Chondrocyte (in vitro differentiated cells): ENCODE results near the gene TGFB3. TPM values are rescaled to one million over a fixed set of nuclear protein-coding genes. Genes with fewer than 3 reads are reported as not detected.

Source experiments
- DNase-seq: peaks from one replicate; pipeline ENCODE4 v3.0.0; 2021; ENCODE audit warnings: mixed read lengths, low spot score
- H3K27ac Mint-ChIP-seq: one replicate; pipeline ENCODE4 v1.8.0; 2021; ENCODE audit warnings: mild to moderate bottlenecking, moderate library complexity, mixed read lengths; ENCODE audit not compliant: unreplicated experiment
- H3K27me3 Mint-ChIP-seq: 2 replicates; pipeline ENCODE4 v1.8.0; 2021; ENCODE audit warnings: low read depth, mixed read lengths
- H3K36me3 Mint-ChIP-seq: 2 replicates; pipeline ENCODE4 v1.8.0; 2021; ENCODE audit warnings: low read depth, mixed read lengths
- H3K4me1 Mint-ChIP-seq: 2 replicates; pipeline ENCODE4 v1.8.0; 2021; ENCODE audit warnings: low read depth, mild to moderate bottlenecking, mixed read lengths
- H3K4me3 Mint-ChIP-seq: one replicate; pipeline ENCODE4 v1.8.0; 2021; ENCODE audit warnings: mild to moderate bottlenecking, moderate library complexity, mixed read lengths; ENCODE audit not compliant: unreplicated experiment
- H3K9me3 Mint-ChIP-seq: 2 replicates; pipeline ENCODE4 v1.8.0; 2021; ENCODE audit warnings: low read depth, mixed read lengths
- total RNA-seq: library from RNA; stranded (reverse); gene quantifications from 3 replicates; pipeline ENCODE4 v1.2.1, GENCODE V29; 2021
- TF ChIP-seq, protein P1 (sequence below): fragments of 200-600 bp; sonication (generic); IDR thresholded peaks from 2 replicates; pipeline ENCODE4 v1.5.0; 2021; ENCODE audit warnings: antibody characterized with exemption, mild to moderate bottlenecking, moderate library complexity

The TGFB3 gene
- total RNA-seq, 1 donor from 2014 or later: 200 TPM

- Mint-ChIP-seq H3K9me3 (peaks cover 16% of the 10 kb centered on the region), H3K4me3 (no peak overlapping the region), H3K36me3 (peaks cover 40% of the 10 kb centered on the region), H3K27me3 (no peaks in the 10 kb centered on the region), H3K4me1 (peaks cover 17% of the 10 kb centered on the region), H3K27ac (no peak overlapping the region)
- TF ChIP-seq, protein P1, sequence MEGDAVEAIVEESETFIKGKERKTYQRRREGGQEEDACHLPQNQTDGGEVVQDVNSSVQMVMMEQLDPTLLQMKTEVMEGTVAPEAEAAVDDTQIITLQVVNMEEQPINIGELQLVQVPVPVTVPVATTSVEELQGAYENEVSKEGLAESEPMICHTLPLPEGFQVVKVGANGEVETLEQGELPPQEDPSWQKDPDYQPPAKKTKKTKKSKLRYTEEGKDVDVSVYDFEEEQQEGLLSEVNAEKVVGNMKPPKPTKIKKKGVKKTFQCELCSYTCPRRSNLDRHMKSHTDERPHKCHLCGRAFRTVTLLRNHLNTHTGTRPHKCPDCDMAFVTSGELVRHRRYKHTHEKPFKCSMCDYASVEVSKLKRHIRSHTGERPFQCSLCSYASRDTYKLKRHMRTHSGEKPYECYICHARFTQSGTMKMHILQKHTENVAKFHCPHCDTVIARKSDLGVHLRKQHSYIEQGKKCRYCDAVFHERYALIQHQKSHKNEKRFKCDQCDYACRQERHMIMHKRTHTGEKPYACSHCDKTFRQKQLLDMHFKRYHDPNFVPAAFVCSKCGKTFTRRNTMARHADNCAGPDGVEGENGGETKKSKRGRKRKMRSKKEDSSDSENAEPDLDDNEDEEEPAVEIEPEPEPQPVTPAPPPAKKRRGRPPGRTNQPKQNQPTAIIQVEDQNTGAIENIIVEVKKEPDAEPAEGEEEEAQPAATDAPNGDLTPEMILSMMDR: no peak
- DNase-seq: no peak
Observed at GRCh38 chr14:76007379-76007778, 25.6 kb upstream of the TGFB3 start.

DNA sequence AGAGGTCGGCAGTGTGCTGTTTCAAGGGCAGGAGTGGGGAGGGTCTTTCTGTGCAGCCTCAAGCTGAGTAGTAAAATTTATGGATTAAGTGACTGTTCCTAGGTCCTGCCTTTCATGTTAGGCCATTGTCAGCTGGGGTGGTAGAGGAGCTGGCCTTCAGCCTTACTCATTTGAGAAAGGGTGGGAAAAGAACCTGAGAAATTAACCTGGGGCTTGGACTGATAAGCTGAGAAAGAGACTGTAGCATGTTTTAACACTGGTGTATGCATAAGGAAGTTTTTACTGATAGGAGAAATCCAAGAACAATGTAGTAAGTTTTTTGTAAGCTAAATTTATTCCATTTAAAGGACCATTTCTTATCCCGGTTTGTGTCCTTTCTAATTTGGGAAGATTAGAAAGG, 24.5 kb upstream of the TGFB3 start:
- Mint-ChIP-seq H3K9me3 (peaks cover 16% of the 10 kb centered on the region), H3K36me3 (peaks cover 47% of the 10 kb centered on the region), H3K4me3 (no peak overlapping the region), H3K27ac (no peak overlapping the region), H3K4me1 (peaks cover 6% of the 10 kb centered on the region), H3K27me3 (no peaks in the 10 kb centered on the region)
- no peak for DNase-seq
- TF ChIP-seq, protein P1: no peak

- peaks cover 57% of the 10 kb centered on the region for H3K36me3 Mint-ChIP-seq
- no peak overlapping the region for H3K27ac Mint-ChIP-seq
- TF ChIP-seq, protein P1: no peak
- no peak overlapping the region for H3K4me3 Mint-ChIP-seq
- H3K9me3 Mint-ChIP-seq: peaks cover 16% of the 10 kb centered on the region
- H3K4me1 Mint-ChIP-seq: peaks cover under 1% of the 10 kb centered on the region
- H3K27me3 Mint-ChIP-seq: no peaks in the 10 kb centered on the region
- DNase-seq: no peak
Observed at GRCh38 chr14:76002383-76002782, 20.6 kb upstream of the TGFB3 start.

DNA sequence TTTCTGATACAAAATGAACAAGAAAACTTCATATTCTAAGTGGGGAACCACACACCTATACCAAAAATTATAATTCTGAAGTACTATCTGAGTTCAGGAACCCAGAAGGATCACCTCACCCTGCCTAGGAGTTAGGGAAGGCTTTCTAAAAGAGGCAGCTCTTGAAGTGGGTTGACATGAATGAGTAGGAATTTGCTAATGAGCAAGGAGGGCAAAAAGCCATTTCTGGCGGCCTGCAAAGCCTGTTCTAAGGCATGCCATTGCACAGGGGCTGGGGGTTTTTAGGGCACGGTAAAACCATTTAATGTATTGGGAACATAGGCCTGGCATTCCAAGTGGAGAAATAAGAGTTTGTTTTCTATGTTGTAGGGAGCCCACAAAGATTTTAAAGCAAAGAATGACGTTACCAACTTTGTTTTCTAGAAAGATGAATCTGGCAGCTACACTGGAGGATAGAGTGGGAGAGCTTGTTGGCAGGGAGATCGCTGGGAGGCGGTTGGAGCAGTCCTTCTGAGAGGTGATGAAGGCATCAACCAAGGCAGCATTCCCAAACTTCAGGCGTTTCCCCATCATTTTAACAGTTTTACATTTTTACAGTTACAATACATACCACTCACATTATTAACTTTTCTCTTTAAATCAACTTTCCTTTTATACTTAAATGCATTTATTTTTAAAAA, 17.9 kb upstream of the TGFB3 start:
- H3K27ac Mint-ChIP-seq: no peak overlapping the region
- peaks cover 9% of the 10 kb centered on the region for H3K9me3 Mint-ChIP-seq
- DNase-seq: no peak
- H3K36me3 Mint-ChIP-seq: peaks cover 41% of the 10 kb centered on the region
- no peak overlapping the region for H3K4me3 Mint-ChIP-seq
- TF ChIP-seq, protein P1: no peak
- H3K27me3 Mint-ChIP-seq: no peaks in the 10 kb centered on the region
- H3K4me1 Mint-ChIP-seq: peaks cover 16% of the 10 kb centered on the region

GRCh38 chr14:75996488-75996887, 14.7 kb upstream of the TGFB3 start:
- H3K27ac Mint-ChIP-seq: no peak overlapping the region
- peaks cover 34% of the 10 kb centered on the region for H3K36me3 Mint-ChIP-seq
- H3K27me3 Mint-ChIP-seq: no peaks in the 10 kb centered on the region
- no peaks in the 10 kb centered on the region for H3K9me3 Mint-ChIP-seq
- H3K4me1 Mint-ChIP-seq: peaks cover 37% of the 10 kb centered on the region
- DNase-seq: no peak
- TF ChIP-seq, protein P1: no peak
- H3K4me3 Mint-ChIP-seq: no peak overlapping the region
